Glutamatergic neuron (in vitro differentiated cells): Measurements from ENCODE around the gene NRF1. TPM values are rescaled to one million over a fixed set of nuclear protein-coding genes. Genes with fewer than 3 reads are reported as not detected.

Experiments used
- DNase-seq: peaks from one replicate; pipeline ENCODE4 v3.0.0; 2022
- H3K27ac Mint-ChIP-seq: one replicate; pipeline ENCODE4 v1.8.0; 2020; ENCODE audit warnings: mild to moderate bottlenecking, mixed read lengths, inconsistent platforms; ENCODE audit not compliant: unreplicated experiment
- H3K27me3 Mint-ChIP-seq: one replicate; pipeline ENCODE4 v1.8.0; 2020; ENCODE audit warnings: mild to moderate bottlenecking, moderate library complexity, mixed read lengths, inconsistent platforms; ENCODE audit not compliant: unreplicated experiment
- H3K36me3 Mint-ChIP-seq: one replicate; pipeline ENCODE4 v1.8.0; 2020; ENCODE audit warnings: mild to moderate bottlenecking, mixed read lengths, inconsistent platforms; ENCODE audit not compliant: unreplicated experiment
- H3K4me1 Mint-ChIP-seq: one replicate; pipeline ENCODE4 v1.8.0; 2020; ENCODE audit warnings: mild to moderate bottlenecking, low read depth, mixed read lengths, inconsistent platforms; ENCODE audit not compliant: unreplicated experiment
- H3K4me3 Mint-ChIP-seq: one replicate; pipeline ENCODE4 v1.8.0; 2020; ENCODE audit warnings: mild to moderate bottlenecking, mixed read lengths, inconsistent platforms; ENCODE audit not compliant: unreplicated experiment
- H3K9me3 Mint-ChIP-seq: one replicate; pipeline ENCODE4 v1.8.0; 2020; ENCODE audit warnings: mild to moderate bottlenecking, moderate library complexity, mixed read lengths, inconsistent platforms; ENCODE audit not compliant: unreplicated experiment
- total RNA-seq: library from RNA; stranded (reverse); fragmentation: NEBNext Ultra II Directional; extraction: Animal tissue kit (Norgen Biotek cat#: 25700); gene quantifications from one replicate; pipeline ENCODE4 v1.2.1, GENCODE V29; 2021; ENCODE audit not compliant: unreplicated experiment
- TF ChIP-seq, protein P1 (sequence below): fragments of 200-600 bp; sonication (generic); IDR thresholded peaks from one replicate; pipeline ENCODE4 v1.5.0; 2021; ENCODE audit not compliant: partially characterized antibody, unreplicated experiment

Gene NRF1
- total RNA-seq, 1 donor from 2014 or later = 16.4 TPM

DNA sequence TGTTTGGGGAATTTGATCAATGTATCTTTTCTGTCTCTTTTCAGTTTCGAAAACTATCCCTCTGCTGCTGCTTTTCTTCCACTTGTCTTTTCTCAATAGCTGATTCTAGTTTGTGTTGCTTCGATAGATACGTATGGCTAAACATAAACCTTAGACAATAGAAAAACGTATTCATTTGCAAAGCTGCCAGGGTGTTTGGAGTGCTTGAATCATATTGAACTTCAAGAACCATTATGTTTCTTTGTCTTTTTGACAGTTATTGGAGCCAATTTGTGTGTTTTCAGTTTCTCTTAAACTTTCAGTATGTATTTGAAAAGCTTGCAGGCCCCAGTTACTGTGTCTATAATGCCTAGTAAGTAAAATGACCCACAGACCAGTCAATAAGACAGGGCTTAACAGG, 25.1 kb downstream of the NRF1 start:
- TF ChIP-seq, protein P1, sequence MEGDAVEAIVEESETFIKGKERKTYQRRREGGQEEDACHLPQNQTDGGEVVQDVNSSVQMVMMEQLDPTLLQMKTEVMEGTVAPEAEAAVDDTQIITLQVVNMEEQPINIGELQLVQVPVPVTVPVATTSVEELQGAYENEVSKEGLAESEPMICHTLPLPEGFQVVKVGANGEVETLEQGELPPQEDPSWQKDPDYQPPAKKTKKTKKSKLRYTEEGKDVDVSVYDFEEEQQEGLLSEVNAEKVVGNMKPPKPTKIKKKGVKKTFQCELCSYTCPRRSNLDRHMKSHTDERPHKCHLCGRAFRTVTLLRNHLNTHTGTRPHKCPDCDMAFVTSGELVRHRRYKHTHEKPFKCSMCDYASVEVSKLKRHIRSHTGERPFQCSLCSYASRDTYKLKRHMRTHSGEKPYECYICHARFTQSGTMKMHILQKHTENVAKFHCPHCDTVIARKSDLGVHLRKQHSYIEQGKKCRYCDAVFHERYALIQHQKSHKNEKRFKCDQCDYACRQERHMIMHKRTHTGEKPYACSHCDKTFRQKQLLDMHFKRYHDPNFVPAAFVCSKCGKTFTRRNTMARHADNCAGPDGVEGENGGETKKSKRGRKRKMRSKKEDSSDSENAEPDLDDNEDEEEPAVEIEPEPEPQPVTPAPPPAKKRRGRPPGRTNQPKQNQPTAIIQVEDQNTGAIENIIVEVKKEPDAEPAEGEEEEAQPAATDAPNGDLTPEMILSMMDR = no peak
- H3K36me3 Mint-ChIP-seq = no peaks in the 10 kb centered on the region
- no peaks in the 10 kb centered on the region for H3K27me3 Mint-ChIP-seq

DNA sequence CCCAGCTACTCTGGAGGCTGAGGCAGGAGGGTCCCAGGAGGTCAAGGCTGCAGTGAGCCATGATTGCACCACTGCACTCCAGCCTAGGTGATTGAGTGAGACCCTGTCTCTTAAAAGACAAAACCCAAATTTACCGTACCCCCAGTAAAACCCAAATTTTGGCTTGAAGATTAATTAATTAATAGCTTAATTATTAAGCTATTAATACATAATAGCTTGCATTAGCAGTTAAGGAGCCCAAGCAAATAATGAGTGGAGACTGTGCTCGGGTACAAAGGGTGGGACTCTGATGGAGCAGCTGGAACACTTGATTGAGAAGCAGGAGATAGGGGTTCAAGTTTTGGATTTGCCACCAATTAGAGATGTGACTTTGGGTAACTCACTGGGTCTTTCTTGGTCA, 28.9 kb downstream of the NRF1 start:
- Mint-ChIP-seq H3K27ac (no peak overlapping the region), H3K4me1 (peaks cover 12% of the 10 kb centered on the region), H3K36me3 (no peaks in the 10 kb centered on the region), H3K27me3 (no peaks in the 10 kb centered on the region), H3K4me3 (no peak overlapping the region), H3K9me3 (no peaks in the 10 kb centered on the region)
- TF ChIP-seq, protein P1 = no peak
- DNase-seq = no peak

More for the DNA sequence above, 25.1 kb downstream of the NRF1 start:
- Mint-ChIP-seq H3K4me1 (peaks cover 4% of the 10 kb centered on the region), H3K27ac (no peak overlapping the region), H3K4me3 (no peak overlapping the region), H3K9me3 (no peaks in the 10 kb centered on the region)
- no peak for DNase-seq

DNA sequence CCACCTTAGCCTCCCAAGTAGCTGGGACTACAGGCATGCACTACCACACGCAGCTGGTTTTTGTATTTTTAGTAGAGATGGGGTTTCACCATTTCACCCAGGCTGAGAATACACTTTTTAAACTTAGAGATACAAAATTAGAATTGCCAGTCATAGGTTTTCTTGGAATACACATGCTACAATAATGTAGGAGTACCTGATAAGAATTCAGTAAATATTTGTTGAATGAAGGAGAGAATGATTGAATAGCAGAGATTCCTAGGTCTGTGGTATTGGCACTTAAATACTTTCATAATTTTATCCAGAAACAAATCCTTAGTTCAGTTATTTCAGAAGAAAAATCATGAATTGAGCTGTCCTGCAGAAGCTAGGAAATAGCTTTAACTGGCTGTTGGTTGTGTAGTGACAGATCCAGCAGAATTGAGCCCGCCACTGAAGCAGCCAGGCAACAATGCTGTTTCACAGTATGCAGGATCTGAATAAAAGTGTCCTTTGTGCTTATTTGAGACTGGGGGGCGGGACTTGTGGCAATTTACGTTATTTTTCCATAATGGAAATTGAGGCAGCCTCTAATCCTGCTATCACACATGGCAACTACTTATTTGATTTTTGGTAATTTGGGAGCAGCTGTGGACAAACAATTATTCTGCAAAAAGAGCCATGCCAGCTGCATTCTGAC, 31.5 kb downstream of the NRF1 start:
- Mint-ChIP-seq H3K27ac (no peak overlapping the region), H3K9me3 (no peaks in the 10 kb centered on the region), H3K36me3 (no peaks in the 10 kb centered on the region), H3K4me3 (no peak overlapping the region), H3K27me3 (no peaks in the 10 kb centered on the region), H3K4me1 (peaks cover 11% of the 10 kb centered on the region)
- no peak for DNase-seq
- TF ChIP-seq, protein P1 = no peak

DNA sequence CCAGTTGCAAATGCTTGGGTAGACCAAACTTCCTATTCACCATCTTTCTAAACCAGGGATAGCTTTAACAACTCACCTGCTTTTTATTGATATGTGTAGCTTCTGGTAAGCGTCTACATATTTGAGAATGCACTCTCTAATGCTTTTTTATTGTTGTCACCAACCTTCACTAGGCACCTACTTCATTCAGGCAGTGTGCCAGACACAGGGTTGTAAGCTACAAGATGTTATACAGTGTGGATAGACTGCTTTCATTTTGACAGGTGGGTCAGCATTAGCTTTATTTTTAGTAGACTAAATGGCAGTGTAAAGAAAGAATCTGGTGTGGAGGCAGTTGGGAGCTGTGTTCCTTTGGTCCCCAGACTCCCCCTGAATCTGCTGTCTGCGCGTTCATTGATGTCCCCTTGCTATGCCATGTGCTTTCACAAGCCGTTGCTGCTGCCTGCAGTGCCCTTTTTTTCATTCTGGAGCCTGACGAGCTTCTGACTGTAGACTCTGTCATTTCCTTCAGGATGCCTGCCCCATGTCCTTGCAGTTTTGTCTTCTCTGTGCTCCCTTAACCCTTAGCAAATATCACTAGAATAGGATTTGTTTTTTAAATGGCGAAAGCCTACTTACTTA, 32.1 kb downstream of the NRF1 start:
- TF ChIP-seq, protein P1 = no peak
- Mint-ChIP-seq H3K4me1 (peaks cover 11% of the 10 kb centered on the region), H3K9me3 (no peaks in the 10 kb centered on the region), H3K27me3 (no peaks in the 10 kb centered on the region), H3K27ac (peak overlapping the region; percentile 48), H3K36me3 (no peaks in the 10 kb centered on the region), H3K4me3 (no peak overlapping the region)
- DNase-seq = no peak

DNA sequence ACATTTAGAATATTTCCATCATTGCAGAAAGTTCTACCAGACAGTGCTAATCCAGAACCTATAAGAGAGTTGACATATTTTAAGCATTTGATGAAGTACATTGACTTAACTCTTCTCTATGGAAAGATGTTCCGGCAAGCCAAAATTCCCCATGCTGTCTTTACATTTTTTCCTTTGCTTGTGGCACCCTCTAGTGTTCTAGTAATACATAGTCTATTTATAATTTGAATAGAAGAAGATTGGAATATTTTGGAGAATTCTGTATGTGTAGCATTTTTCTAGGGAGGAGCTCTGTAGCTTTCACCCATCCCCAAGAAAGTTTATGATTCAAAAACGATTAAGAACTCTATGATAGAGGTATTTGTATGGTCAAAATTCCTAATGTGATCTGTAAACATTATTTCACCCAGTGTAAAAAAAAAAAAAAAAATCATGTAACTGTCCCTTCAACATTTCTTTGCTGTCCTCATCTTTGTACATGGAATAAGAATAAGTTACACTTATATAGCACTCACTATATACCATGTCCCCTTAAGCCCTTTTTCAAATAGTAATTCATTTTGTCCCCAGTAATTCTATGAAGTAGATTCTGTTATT, 33.2 kb downstream of the NRF1 start:
- TF ChIP-seq, protein P1 = peak; percentile 48
- Mint-ChIP-seq H3K36me3 (no peaks in the 10 kb centered on the region), H3K9me3 (no peaks in the 10 kb centered on the region), H3K4me1 (peaks cover 13% of the 10 kb centered on the region), H3K27me3 (no peaks in the 10 kb centered on the region), H3K27ac (no peak overlapping the region), H3K4me3 (no peak overlapping the region)
- no peak for DNase-seq
